GM19463 (cell line): ENCODE results near the gene ITPKB.
A peak's percentile ranks its signal among the peaks of the same experiment; 100 is the strongest.

Experiments used
- ATAC-seq: cut with Tn5 transposase; IDR thresholded peaks from one replicate; pipeline ENCODE4 v1.9.1; 2021; ENCODE audit warnings: mild to moderate bottlenecking, moderate library complexity; ENCODE audit not compliant: unreplicated experiment

Gene ITPKB

DNA sequence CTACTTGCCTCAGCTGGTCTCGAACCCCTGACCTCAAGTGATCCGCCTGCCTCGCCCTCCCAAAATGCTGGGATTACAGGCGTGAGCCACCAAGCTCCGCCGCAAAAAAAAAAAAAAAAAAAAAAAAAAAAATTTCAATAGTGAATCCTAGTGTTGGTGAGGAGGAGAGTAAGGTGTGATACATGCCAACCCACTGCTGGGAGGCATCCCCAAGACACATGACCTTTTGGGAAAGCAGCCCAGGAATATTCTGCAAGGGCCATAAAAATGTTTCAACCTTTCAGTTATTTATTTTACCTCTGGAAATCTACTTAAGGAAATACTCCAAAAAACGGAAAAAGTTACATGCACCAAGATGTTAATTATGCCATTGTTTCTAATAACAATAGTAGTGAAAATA, 69.0 kb downstream of the ITPKB start:
- no peak for ATAC-seq

- no peak for ATAC-seq
These were observed 70.9 kb downstream of the ITPKB start for GRCh38 chr1:226668173-226668560.

GRCh38 chr1:226666692-226667091, 72.4 kb downstream of the ITPKB start:
- no peak for ATAC-seq

GRCh38 chr1:226666164-226666506, 72.9 kb downstream of the ITPKB start:
- ATAC-seq = no peak

DNA sequence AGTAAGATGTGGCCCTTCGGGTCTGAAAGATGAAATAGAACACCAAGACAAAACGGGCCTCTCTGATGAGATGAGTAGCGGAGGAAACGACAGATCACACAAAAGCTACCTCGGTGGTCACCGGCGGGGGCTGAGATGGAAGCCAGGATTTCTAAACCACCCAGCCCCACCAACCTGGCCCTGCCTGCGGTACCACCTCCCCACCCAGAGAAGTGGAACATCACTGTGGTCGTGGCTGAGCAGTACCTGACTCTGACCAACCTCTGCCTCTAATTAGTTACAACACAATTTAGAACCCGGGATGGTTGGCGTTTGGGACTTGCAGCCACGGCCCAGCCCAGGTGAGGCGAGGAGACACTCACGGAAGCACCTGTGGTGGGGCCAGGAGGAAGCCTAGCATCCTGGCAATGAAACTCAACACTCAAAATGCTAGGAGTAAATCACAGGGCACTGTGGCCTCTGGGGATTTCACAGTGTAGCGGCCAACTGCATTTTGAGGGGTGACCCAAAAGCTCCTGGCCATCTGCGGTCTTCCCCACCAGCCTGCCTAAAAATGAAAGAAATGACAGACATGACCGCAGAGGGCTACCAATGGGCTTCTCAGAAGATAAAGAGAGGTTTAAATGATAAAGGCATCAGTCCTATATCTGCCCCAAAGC, 73.4 kb downstream of the ITPKB start:
- ATAC-seq = no peak

GRCh38 chr1:226664413-226665101, 74.5 kb downstream of the ITPKB start:
- no peak for ATAC-seq

DNA sequence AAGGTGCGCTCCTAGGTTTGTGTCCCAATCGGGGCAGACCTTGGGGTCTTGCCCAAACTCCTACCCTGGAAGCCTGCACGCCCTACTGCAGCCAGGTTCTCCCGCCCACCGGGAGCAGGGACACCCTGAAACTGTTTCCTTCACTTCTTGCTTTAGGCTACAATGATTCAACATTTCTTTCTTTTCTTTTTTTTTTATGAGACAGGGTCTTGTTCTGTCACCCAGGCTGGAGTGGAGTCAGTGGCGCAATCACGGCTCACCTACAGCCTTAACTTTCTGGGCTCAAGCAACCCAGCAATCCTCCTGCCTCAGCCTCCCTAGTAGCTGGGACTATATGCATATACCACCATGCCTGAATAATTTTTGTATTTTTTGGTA, 75.8 kb downstream of the ITPKB start:
- no peak for ATAC-seq

GRCh38 chr1:226662642-226663326, 76.3 kb downstream of the ITPKB start:
- ATAC-seq = peak; percentile 94

- no peak for ATAC-seq
These were observed 77.1 kb downstream of the ITPKB start for GRCh38 chr1:226661965-226662364.

DNA sequence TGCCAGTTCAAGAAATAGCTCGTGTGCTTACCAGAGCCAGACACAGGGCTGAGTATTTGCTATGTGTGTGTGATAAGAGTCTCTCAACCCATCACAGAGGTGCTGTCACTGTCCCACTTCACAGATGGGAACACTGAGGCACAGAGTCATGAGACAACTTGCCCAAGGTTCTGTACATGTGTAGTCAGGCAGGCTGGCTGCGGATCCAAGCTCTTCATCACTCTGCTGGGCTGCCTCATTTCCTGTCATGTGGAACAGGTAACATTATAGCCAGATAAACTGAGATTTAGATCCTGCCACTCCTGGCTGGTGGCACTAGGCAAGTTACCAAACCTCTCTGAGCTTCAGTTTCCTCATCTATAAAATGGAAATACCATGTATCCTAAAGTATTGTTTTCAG, 77.8 kb downstream of the ITPKB start:
- no peak for ATAC-seq

GRCh38 chr1:226660410-226661182, 78.5 kb downstream of the ITPKB start:
- no peak for ATAC-seq

DNA sequence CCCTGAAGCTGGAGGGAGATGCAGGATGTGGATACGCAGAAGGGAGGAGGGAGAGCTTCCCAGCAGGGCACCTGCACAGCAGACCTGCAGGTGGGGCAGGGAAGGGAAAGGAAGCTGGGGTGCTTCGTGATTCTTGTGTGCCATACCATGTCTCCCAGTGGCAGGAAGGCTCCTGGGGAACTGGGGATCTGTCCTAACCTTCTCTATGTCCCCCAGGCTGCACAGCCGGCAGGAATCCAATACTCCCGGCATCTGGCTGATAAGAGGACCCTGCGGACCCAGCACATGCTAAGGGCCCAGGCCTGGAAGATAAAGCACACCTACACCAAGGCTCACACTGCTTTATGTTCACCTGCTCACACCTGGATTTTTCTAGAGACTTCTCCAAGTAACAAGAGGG, 79.4 kb downstream of the ITPKB start:
- no peak for ATAC-seq

DNA sequence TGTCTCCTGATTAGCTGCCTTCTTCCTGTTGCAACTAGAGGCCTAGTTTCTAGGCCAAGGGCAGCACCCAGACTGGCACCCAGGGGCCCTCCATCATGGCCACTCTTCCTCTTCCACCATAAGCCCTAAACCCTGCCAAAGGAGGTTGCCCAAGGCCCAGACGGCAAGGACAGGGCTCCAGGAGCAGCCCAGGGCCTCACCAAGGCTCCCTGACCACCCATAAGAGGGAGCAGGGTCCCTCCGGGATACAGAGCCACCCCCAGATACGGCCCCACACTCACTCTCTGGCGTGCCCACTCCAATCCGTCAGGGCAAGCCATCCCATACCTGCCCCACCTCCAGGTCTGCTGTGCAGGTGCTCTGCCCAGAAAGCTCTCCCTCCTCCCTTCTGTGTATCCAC, 79.9 kb downstream of the ITPKB start:
- ATAC-seq = no peak

DNA sequence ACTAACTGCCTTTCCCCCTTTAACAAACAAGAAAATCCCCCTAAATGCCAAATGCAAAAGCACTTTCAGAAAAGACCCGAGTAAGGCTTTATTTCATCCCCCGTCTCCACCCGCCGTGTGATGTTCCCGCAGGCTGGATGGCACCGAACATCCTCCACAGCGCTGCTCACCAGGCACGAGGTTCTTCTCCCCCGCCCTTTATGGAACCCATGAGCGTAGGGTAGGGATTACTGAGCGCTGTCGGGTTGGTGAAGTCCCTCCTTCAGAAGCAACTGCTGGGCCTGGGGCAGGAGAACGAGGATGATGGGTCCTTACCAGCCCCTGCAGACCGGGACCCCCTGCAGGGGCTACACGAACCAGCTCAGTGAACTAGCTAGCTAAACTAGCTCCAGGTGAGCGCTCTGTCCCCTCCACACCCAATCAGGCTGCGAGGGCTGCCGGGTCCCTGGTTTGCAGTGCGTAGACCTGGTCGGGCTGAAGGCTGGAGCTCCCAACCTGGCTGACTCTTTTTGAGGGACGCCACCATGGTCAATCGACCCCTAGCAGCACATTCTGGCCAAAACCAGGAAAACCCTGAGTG, 80.4 kb downstream of the ITPKB start:
- ATAC-seq = no peak

DNA sequence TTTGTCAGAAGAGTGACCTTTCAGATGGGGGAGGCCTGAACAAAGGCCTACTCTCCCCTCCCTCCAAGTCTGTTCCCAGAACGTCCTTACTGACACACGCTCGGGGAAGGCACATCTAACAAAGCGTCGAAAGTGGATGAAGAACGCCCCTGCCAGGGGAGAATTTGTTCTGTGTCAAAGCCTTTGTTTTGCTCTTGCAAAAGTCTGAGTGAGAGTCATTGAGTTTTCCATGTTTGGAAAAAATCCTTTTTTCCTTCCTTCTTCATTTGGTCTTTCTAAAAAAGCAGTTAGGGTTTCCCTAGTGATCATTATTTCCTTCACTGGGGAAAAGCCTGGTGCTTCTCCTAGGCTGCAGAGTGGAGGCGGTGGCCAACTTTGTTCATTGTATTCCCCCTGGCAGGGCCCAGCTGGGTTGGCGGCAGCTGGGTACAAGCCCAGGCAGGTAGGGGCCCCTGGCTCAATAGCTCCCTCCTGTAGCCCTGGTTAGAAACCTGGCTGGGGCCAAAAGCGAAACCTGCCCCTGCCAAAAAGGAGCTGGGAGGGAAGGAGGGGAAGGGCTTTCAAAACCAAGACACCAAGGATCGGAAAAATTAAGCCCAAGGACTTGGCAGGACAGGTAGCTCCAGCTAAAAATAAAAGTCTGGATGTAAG, 81.1 kb downstream of the ITPKB start:
- ATAC-seq = no peak

DNA sequence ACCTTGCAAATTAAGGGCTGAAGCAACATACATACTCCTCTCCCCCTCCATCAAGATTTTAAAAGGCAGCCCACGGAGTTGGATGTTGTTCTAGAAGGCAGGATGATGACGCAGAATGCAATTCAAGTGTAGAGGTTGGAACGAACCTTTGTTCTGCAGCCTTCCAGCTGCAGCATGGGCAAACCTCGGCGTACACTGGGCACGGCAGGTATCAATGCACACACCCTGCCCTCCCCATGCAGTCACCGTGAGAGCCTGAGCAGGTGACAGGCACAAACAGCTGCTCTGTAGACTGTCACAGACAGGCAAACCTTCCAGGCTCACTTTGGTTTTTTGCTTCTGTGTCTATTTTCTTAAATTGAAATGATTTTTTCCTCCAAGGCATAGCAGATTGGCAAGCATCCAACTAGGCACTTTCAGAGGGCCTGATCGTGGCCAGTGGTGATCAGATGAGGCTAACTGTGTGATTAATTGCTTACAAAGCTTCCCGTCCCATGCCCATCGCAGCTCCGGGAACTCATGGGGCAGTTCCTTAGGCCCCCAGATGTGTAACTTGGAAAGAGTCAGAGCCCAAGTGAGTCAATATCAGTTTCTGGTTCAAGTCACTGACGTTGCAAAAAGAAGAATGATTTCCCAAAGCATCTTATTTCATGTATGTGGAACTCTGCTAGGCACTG, 82.3 kb downstream of the ITPKB start:
- no peak for ATAC-seq

DNA sequence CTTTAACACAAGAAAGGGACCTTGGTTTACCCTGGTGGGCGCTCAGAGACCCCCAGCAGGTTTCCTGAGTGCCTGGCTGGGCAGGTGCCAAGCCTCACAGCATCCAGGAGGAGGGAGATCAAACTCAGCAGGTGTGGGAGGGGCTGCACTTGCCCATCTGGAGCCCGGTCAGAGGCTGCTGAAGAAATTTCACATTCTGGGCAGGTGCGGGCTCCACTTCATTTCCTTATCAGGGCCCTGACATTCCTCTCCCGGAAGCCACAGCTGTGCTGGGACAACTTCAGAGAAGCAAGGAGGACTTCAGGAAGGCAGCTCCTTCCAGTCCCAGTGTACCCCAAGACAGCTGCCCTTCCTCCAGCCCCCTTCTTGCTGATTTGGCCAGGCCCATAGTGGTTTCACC, 82.9 kb downstream of the ITPKB start:
- ATAC-seq = no peak

DNA sequence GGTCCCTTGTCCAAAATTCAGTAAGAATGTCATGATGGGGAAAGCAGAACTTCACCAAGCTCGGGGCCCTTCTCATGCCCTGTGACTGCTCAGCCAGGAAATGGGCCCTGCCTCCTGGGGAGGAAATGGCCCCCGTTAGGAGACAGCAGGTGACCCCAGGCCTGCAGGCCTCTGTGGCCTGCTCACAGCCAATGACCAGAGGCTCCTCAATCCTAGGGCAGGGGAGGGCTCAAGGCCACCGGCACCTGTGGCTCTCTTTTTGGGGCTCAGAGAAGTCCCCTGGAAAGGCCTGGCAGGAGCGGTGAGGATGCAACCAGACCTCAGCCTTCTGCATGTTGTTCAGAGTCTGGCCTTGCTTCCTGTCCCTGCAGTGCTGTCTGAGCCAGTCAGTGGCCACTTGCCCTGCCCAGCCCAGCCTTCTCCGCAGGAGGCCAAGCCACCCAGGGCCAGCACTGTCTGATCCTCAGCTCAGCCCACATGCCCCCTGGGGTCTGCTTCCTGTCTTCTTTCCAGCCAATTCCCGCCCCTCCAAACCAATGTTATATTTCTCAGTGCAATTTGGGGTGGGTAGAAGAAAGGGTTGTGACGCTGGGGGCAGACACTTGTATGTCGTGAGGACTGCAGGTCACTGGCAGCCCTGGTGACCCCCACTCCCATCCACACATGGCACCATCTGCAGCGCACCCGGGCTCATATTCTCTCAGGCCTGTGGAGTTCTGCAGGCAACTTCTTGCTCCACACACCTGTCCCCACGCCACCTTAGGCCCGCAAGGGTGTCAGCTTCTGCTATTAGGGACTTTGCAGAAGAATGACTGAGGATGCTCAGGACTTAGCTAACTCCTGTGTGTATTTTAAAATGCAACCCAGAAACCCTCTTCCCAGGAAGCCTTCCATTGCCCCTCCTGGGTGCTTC, 83.6 kb downstream of the ITPKB start:
- no peak for ATAC-seq

DNA sequence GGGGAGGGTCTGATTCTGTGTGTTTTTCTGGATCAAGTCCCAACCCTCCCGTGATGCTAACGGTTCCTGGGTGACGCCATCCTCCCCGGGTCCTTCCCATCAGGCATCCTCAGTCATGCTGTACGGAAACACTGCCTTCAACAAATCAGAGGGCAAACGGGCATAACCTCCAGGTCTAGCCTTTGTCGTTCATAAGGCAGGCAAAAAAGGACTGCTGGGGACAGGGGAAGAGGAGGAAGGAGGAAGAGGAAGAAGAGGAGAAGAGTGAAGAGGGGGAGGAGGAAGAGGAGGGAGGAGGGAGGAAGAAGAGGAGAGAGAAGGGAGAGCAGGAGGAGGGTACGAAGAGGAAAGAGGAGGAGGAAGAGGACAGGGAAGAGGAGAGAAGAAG, 84.4 kb downstream of the ITPKB start:
- no peak for ATAC-seq
